Measurements from ENCODE around the gene EOMES. TPM values are rescaled to one million over a fixed set of nuclear protein-coding genes. Genes with fewer than 3 reads are reported as not detected.

EOMES gene
- total RNA-seq, 3 donors from 2014 or later, result 0.48 to 0.88 TPM; not detected in 1

GRCh38 chr3:27716309-27716708 lies 5.8 kb downstream of the EOMES start:
- Histone ChIP-seq H3K27ac (no peak overlapping the region), H3K36me3 (no peaks in the 10 kb centered on the region), H3K9me3 (no peaks in the 10 kb centered on the region), H3K27me3 (peaks cover 0 to 51% of the 10 kb centered on the region in 2 donors), H3K4me3 (no peak overlapping the region), H3K4me1 (no peaks in the 10 kb centered on the region)
- no peak for TF ChIP-seq CTCF (IDR thresholded peaks at IDR 0.05)
- no peak for TF ChIP-seq POLR2A (IDR thresholded peaks at IDR 0.05)
- TF ChIP-seq POLR2AphosphoS5 (IDR thresholded peaks at IDR 0.05), result no peak
- DNase-seq (ENCODE audit: low spot score in 2 of 2), result no peak
- intact Hi-C loops (cut with DNase I; ENCODE audit: low total_unique reads), result no loop called here

- Histone ChIP-seq H3K9me3 (no peaks in the 10 kb centered on the region), H3K27ac (no peak overlapping the region), H3K4me1 (no peaks in the 10 kb centered on the region), H3K4me3 (no peak overlapping the region), H3K36me3 (no peaks in the 10 kb centered on the region), H3K27me3 (peaks cover 0 to 46% of the 10 kb centered on the region in 2 donors)
- DNase-seq (ENCODE audit: low spot score in 2 of 2), result no peak
- intact Hi-C loops (cut with DNase I; ENCODE audit: low total_unique reads), result no loop called here
- TF ChIP-seq POLR2A (IDR thresholded peaks at IDR 0.05) (no peak), POLR2AphosphoS5 (IDR thresholded peaks at IDR 0.05) (no peak), CTCF (IDR thresholded peaks at IDR 0.05) (no peak)
Measured at GRCh38 chr3:27715863-27716262, 6.3 kb downstream of the EOMES start.

GRCh38 chr3:27715454-27715806 lies 6.7 kb downstream of the EOMES start:
- Histone ChIP-seq H3K27me3 (peaks cover 0 to 43% of the 10 kb centered on the region in 2 donors), H3K4me1 (no peaks in the 10 kb centered on the region), H3K9me3 (no peaks in the 10 kb centered on the region), H3K36me3 (no peaks in the 10 kb centered on the region), H3K27ac (no peak overlapping the region), H3K4me3 (peak overlapping the region in 1 of 3 donors; percentile 34)
- TF ChIP-seq CTCF (IDR thresholded peaks at IDR 0.05) (no peak), POLR2AphosphoS5 (IDR thresholded peaks at IDR 0.05) (no peak), POLR2A (IDR thresholded peaks at IDR 0.05) (no peak)
- DNase-seq (ENCODE audit: low spot score in 2 of 2), result no peak
- intact Hi-C loops (cut with DNase I; ENCODE audit: low total_unique reads), result no loop called here

- Histone ChIP-seq H3K4me3 (peak overlapping the region in 2 of 3 donors; percentile 1 to 34), H3K27me3 (peaks cover 0 to 37% of the 10 kb centered on the region in 2 donors), H3K9me3 (no peaks in the 10 kb centered on the region), H3K36me3 (no peaks in the 10 kb centered on the region), H3K4me1 (no peaks in the 10 kb centered on the region), H3K27ac (no peak overlapping the region)
- intact Hi-C loops (cut with DNase I; ENCODE audit: low total_unique reads), result no loop called here
- no peak for TF ChIP-seq POLR2AphosphoS5 (IDR thresholded peaks at IDR 0.05)
- no peak for TF ChIP-seq CTCF (IDR thresholded peaks at IDR 0.05)
- no peak for TF ChIP-seq POLR2A (IDR thresholded peaks at IDR 0.05)
- no peak for DNase-seq (ENCODE audit: low spot score in 2 of 2)
Measured at GRCh38 chr3:27714692-27715453, 7.2 kb downstream of the EOMES start.

- H3K4me1 ChIP-seq, result no peaks in the 10 kb centered on the region
- H3K27ac ChIP-seq, result no peak overlapping the region
- peaks cover 0 to 32% of the 10 kb centered on the region in 2 donors for H3K27me3 ChIP-seq
- H3K36me3 ChIP-seq, result no peaks in the 10 kb centered on the region
- peak overlapping the region in 2 of 3 donors; percentile 50 to 77 for H3K4me3 ChIP-seq
- DNase-seq (ENCODE audit: low spot score in 2 of 2), result no peak
- no peaks in the 10 kb centered on the region for H3K9me3 ChIP-seq
- intact Hi-C loops (cut with DNase I; ENCODE audit: low total_unique reads), result no loop called here
- TF ChIP-seq CTCF (IDR thresholded peaks at IDR 0.05) (no peak), POLR2AphosphoS5 (IDR thresholded peaks at IDR 0.05) (no peak), POLR2A (IDR thresholded peaks at IDR 0.05) (no peak)
Measured at GRCh38 chr3:27714146-27714526, 8.0 kb downstream of the EOMES start.

Measured in breast epithelium (tissue), 4 donors.